HG02938 (cell line): Measurements from ENCODE around the gene LRRC4B.
A peak's percentile ranks its signal among the peaks of the same experiment; 100 is the strongest.
"Not testable (repeated sequence)": the region's sequence is repeated elsewhere in the genome, so short reads cannot be mapped to it uniquely, and the experiment has no call there.

ENCODE experiments used
- ATAC-seq: cut with Tn5 transposase; IDR thresholded peaks from one replicate; pipeline ENCODE4 v1.9.1; 2021; ENCODE audit warnings: mild to moderate bottlenecking, moderate library complexity; ENCODE audit not compliant: unreplicated experiment

The LRRC4B gene

DNA sequence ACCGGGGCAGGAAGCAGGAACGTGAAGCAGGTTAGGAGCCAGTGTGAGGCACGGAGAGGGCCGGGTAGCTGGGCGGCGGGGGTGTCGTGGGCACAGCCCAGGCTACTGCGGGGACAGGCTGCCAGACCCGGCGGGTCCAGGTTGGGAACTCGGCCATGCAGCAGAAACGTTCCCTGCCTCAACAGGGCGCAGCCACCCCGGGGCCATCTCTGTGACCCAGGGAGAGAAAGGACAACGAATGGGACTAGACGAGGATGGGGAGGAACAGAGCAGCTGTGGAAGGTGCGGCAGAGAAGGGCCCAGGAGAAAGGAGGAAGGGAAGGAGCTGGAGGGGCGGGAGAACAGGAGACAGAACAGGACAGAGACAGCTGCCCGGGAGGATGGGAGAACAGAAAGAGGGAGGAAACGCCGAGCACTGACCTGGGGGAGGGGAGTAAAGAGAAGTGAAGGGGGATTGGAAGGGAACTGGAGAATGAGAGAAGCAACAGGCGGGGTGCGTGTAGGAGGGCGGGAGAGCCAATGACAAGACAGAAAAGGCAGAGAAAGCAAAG is 78.7 kb downstream of the LRRC4B start:
- no peak for ATAC-seq

- no peak for ATAC-seq
Observed at GRCh38 chr19:50488389-50489194, 79.6 kb downstream of the LRRC4B start.

GRCh38 chr19:50486823-50487515 is 81.3 kb downstream of the LRRC4B start:
- ATAC-seq: no peak

DNA sequence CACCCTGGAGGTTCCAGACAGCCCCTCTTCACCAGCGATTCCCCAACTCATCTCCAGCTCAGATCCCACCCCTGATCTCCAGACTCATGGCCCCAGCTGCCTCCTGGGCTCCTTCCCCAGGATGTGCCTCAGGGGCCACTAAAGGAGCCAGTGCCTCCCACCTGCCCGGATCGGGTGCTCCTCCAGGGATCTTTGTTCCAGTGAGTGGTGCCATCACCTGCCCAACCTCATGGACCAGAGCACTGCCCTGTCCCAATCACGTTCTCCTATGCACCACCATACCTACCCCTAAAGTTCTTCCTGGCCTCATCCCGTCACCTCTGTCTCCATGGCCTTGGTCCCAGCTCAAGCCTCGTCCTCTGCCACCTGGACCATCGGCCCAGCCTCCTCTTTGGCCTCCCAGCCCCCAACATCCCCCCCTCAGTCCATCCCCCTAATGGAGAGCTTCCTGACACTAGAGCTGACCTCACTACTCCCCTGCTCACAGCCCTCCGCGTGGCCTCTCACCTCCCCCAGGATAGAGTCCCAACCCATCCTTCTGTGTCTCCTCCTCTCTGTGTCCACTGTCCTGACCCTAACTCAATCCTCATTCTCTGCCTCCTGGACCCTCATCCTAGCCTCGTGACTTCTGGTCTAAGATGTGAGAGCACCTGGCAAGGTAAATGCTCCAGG is 82.8 kb downstream of the LRRC4B start:
- no peak for ATAC-seq

GRCh38 chr19:50482916-50483315 is 85.3 kb downstream of the LRRC4B start:
- no peak for ATAC-seq

- ATAC-seq: no peak
Observed at GRCh38 chr19:50482271-50482855, 85.9 kb downstream of the LRRC4B start.

DNA sequence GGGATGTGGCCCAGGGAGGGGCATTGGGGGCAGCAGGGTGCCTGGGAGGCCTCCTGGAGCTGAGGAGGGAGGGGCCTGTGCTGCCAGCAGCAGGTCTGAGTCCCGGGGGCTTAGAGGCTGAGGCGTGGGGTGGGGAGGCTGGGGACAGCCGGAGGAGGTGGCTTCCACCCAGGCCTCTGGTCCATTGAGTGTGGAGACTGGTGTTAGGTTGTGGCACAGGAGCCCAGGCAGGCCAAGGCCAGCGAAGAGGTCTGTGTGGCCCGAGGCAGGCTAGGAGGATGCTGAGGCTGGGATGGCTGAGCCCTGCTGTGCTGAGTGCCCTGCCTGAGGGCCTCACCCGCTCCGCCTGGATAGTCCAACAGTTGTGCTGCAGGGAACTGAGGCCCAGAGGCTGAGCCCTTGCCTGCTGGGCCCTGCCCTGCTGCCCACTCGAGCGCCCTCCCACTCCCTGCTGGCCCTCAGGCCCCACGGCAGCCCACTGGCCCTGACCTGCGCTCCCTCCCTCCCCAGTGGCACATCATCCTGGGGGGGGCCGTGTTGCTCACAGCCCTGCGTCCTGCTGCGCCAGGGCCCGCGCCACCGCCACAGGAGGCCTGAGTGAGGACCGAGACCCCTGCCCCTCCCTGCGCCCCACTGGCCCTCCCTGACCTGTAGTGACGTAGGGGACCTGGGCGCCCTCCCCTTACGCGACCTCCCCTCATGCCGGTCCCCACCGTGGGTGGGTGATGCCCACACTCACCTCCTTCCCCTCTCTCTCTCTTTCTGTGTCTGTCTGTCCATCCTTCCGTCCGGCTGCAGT is 86.7 kb downstream of the LRRC4B start:
- no peak for ATAC-seq

GRCh38 chr19:50480281-50481111 is 87.7 kb downstream of the LRRC4B start:
- no peak for ATAC-seq

DNA sequence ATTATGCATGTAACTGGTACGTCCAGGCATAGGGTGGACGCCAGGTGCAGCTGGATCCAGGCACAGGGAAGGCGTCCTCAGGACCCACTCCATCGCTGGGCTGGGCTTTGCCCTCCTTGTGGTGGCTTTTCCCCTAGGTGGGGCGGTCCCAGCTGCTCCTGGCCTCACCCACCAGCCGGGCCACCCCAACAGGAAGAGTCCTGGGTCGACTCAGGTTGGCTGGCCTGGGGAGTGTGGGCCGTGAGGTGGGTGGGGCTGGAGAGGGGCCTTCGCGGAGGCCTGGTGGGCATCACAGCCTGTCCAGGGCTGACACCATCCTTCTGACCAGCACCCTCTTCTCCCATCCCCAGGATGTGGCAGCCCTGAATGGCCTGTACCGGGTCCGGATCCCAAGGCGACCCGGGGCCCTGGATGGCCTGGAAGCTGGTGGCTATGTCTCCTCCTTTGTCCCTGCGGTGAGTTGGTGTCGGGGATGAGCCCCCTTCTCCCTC is 88.4 kb downstream of the LRRC4B start:
- no peak for ATAC-seq

DNA sequence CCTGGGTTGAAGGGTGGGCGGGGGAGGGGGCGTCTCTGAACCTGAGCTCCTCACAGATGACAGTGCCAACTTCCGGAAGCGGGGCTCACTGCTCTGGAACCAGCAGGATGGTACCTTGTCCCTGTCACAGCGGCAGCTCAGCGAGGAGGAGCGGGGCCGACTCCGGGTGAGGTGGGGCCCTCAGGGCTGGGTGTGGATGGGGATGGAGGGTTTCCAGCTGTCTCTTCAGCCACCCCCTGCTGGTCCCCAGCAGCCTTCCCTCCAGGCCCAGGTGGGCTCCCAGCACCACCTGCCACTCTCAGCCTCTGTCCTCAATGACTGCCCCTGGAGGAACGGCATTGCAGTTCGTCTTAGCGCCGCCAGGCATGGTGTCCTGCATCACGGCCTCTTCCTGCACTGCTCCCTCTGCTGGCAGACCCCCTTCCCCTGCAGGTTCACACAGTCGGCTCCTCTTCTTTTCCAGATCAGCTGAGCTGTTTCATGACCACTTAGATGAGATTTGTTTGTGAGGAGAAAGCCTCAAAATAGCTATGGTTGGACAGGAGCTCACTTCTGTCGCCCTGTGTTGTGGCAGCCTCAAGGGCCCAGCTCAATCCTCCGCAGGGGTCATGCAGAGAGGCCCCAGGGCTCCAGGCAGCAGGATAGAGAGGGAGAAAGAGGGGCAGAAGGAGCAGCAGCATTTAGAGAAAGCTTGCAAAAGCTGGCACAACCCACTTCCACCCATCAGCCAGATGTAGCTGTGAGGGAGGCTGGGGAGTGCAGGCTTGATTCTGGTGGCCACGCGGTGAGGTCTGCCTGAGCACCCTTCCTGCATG is 89.1 kb downstream of the LRRC4B start:
- no peak for ATAC-seq

GRCh38 chr19:50477751-50478515 is 90.3 kb downstream of the LRRC4B start:
- ATAC-seq: no peak

GRCh38 chr19:50476907-50477238 is 91.4 kb downstream of the LRRC4B start:
- no peak for ATAC-seq

- ATAC-seq: peak; percentile 77
Observed at GRCh38 chr19:50476224-50476906, 91.9 kb downstream of the LRRC4B start, which contains the start of the genes EMC10 and GARIN5A. Gene EMC10, plus strand, starts transcription at chr19:50476507. Its CDS starts 38 bp downstream, at chr19:50476545. Gene GARIN5A, minus strand, starts transcription at chr19:50476848. Its CDS starts 460 bp downstream, at chr19:50476388.

DNA sequence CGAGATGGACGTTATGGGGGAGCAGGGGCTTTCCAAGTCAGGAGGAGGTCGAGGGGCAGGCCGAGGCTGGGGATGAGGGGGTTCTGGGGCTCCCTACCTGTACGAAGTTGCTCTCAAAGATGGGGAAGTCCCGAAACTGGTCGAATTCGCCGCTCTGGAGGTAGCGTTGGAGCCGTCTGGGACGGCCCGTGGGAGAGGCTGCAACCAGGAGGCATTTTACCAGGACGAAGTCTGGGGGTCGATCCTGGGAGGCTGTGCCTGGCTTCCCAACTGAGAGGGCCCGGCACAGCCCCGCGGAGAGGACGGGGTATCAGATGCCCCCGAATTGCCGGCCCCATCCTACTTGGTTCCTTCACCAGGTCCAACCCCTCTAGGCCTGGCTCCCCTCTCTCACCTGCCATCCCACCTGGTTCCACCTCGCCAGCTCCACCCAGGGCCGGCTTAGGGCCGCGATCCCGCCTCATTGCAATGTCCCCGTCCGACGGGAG is 92.5 kb downstream of the LRRC4B start:
- ATAC-seq: peak; percentile 11

DNA sequence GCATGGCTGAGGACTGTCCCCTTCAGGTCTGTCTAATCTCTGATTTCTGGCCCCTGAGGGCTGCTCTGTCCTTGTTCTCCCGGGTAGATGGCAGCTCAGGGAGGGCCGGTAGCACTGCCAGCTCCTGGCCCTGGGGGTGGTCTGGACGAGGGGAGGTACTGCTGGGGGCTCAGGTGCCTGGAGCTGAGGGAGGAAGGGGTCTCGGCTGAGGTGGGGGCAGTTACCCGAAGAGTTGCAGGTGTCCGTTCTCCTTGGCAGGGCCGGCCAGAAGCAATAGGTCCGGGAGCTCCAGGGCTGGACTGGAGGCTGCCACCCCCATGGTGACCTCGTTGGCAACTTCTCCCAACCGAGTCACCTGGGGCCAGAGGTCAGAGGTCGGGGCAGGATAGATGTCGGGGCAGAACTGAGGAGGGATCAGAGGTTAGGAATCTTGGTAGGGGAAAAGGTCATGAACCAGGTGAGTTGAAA is 93.1 kb downstream of the LRRC4B start:
- ATAC-seq: no peak

DNA sequence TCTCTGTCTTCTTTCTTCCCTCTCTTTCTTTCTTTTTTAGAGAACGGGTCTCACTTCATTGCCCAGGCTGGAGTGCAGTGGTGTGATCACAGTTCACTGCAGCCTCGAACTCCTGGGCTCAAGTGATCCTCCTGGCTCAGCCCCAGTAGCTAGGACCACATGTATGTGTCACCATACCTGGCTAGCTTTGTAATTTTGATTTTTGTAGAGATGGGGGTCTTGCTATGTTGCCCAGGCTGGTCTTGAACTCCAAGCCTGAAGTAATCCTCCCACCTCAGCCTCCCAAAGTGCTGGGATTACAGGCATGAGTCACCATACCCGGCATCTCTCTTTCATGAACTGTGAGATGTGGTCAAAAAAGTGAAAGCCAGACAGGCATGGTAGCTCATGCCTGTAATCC is 94.9 kb downstream of the LRRC4B start:
- ATAC-seq: not testable (repeated sequence)

- no peak for ATAC-seq
Observed at GRCh38 chr19:50468818-50469217, 99.4 kb downstream of the LRRC4B start.
